ENCODE results near the gene SRI. TPM values are rescaled to one million over a fixed set of nuclear protein-coding genes. Genes with fewer than 3 reads are reported as not detected.

The SRI gene
- polyA plus RNA-seq, 1 of the 3 experiments (the other 2 are of a cell fraction), result 197 TPM

DNA sequence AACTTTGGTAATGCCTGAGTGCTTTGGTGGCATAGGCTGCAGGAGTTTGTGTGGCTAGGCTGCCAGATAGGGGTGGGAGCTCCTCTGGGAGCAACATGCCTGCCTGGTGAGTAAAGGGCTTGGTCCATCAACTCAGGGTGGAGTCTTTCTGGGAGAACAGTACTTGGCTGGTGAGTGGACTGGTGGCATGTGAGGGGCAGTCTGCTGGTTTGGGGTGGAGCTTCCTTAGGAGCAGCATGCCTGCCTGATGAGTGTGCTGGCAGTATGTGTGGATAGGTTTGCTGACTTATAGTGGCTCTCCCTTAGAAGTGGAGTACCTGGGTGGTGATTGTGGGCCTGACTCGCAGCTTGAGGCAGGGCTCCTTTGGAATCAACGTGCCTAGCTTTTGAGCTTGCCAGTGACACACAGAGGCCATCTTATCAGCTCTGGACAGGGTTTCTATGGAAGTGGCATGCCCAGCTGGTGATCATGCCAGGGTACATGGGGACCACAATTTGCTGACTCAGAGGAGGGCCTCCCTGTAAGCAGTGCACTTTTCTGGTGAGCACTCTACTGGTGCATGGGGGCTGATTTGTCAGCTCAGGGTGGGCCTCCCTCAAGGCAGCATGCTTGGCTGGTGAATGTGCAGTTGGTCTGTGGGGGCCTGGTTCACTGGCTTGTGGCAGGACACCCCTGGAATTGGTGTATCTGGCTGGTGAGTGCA is 35.0 kb upstream of the SRI start (continued):
- TF ChIP-seq, protein P1, sequence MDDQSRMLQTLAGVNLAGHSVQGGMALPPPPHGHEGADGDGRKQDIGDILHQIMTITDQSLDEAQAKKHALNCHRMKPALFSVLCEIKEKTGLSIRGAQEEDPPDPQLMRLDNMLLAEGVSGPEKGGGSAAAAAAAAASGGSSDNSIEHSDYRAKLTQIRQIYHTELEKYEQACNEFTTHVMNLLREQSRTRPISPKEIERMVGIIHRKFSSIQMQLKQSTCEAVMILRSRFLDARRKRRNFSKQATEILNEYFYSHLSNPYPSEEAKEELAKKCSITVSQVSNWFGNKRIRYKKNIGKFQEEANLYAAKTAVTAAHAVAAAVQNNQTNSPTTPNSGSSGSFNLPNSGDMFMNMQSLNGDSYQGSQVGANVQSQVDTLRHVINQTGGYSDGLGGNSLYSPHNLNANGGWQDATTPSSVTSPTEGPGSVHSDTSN (IDR thresholded peaks at IDR 0.05), result no peak
- TF ChIP-seq CHD2 (IDR thresholded peaks at IDR 0.05; ENCODE audit: low read length, partially characterized antibody) (no peak), TEAD4 (IDR thresholded peaks at IDR 0.05; ENCODE audit: borderline replicate concordance, insufficient read depth) (no peak), FOSL2 (IDR thresholded peaks at IDR 0.05; ENCODE audit: borderline replicate concordance, low read depth) (no peak), JUND (IDR thresholded peaks at IDR 0.05) (no peak), NRF1 (IDR thresholded peaks at IDR 0.05; ENCODE audit: low read depth, low read length) (no peak), EP300 (IDR thresholded peaks at IDR 0.05; ENCODE audit: borderline replicate concordance in 1 of 2, low read depth in 1 of 2, low read length in 1 of 2) (no peak)
- TF ChIP-seq, protein P2, sequence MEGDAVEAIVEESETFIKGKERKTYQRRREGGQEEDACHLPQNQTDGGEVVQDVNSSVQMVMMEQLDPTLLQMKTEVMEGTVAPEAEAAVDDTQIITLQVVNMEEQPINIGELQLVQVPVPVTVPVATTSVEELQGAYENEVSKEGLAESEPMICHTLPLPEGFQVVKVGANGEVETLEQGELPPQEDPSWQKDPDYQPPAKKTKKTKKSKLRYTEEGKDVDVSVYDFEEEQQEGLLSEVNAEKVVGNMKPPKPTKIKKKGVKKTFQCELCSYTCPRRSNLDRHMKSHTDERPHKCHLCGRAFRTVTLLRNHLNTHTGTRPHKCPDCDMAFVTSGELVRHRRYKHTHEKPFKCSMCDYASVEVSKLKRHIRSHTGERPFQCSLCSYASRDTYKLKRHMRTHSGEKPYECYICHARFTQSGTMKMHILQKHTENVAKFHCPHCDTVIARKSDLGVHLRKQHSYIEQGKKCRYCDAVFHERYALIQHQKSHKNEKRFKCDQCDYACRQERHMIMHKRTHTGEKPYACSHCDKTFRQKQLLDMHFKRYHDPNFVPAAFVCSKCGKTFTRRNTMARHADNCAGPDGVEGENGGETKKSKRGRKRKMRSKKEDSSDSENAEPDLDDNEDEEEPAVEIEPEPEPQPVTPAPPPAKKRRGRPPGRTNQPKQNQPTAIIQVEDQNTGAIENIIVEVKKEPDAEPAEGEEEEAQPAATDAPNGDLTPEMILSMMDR (IDR thresholded peaks at IDR 0.05), result no peak

DNA sequence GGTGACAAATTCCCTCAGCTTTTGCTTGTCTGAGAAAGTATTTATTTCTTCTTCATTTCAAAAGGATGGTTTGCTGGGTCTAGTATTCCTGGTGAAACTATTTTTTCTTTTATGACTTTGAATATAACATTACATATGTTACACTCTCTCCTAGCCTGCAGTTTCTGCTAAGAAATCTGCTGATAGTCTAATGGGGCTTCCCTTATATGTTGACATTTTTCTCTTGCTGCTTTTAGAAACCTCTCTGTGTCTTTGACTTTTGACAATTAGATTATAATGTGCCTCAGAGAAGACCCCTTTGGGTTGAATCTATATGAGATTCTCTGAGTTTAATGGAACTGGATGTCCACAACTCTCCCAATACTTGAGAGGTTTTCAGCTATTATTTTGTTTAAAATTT is 33.8 kb upstream of the SRI start:
- Histone ChIP-seq H3F3A (replicated peaks; ENCODE audit: insufficient read depth) (no peaks in the 10 kb centered on the region), H3K27ac (ENCODE audit: low read depth in 2 of 2, low read length in 1 of 2) (no peak overlapping the region), H3K9ac (no peak overlapping the region), H4K20me1 (ENCODE audit: insufficient read depth) (no peaks in the 10 kb centered on the region), H3K4me2 (no peak overlapping the region), H3K79me2 (ENCODE audit: insufficient read depth) (no peaks in the 10 kb centered on the region), H3K9me3 (peaks cover 7% of the 10 kb centered on the region; the same call in 1 of the 2 replicates), H3K27me3 (ENCODE audit: insufficient read depth) (no peaks in the 10 kb centered on the region), H2AFZ (ENCODE audit: low read depth) (no peak overlapping the region), H3K36me3 (replicated peaks in 1 of 2; ENCODE audit: control insufficient read depth in 1 of 2, insufficient read depth in 2 of 2, low read length in 1 of 2) (no peaks in the 10 kb centered on the region), H3K4me3 (ENCODE audit: low read depth in 2 of 2, low read length in 1 of 2) (no peak overlapping the region), H3K9me2 (no peaks in the 10 kb centered on the region), H3K4me1 (ENCODE audit: control insufficient read depth in 1 of 2, insufficient read depth in 2 of 2, low read depth in 1 of 2, low read length in 1 of 2) (no peaks in the 10 kb centered on the region)
- TF ChIP-seq FOXM1 (IDR thresholded peaks at IDR 0.05; ENCODE audit: low read depth), result no peak
- no peak for TF ChIP-seq MEF2A (IDR thresholded peaks at IDR 0.05; ENCODE audit: borderline replicate concordance, low read depth)
- TF ChIP-seq MXI1 (IDR thresholded peaks at IDR 0.05; ENCODE audit: low read depth, low read length), result no peak
- TF ChIP-seq SIN3A (IDR thresholded peaks at IDR 0.05; ENCODE audit: borderline replicate concordance, low read depth, low read length), result no peak
- no peak for TF ChIP-seq GATA2 (CRISPR knock-in tag; IDR thresholded peaks at IDR 0.05)
- no peak for TF ChIP-seq FOSL2 (IDR thresholded peaks at IDR 0.05; ENCODE audit: borderline replicate concordance, low read depth)
- TF ChIP-seq ELF1 (IDR thresholded peaks at IDR 0.05), result no peak
- TF ChIP-seq, protein P3, sequence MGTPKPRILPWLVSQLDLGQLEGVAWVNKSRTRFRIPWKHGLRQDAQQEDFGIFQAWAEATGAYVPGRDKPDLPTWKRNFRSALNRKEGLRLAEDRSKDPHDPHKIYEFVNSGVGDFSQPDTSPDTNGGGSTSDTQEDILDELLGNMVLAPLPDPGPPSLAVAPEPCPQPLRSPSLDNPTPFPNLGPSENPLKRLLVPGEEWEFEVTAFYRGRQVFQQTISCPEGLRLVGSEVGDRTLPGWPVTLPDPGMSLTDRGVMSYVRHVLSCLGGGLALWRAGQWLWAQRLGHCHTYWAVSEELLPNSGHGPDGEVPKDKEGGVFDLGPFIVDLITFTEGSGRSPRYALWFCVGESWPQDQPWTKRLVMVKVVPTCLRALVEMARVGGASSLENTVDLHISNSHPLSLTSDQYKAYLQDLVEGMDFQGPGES (IDR thresholded peaks at IDR 0.05; ENCODE audit: low read depth, low read length), result no peak
- ChIA-PET POLR2A (no interaction called here), CTCF (interaction anchor here (1.4 to 5.3 kb wide), 2 partner anchors 10 to 104 kb away, joined by 4 to 31 read pairs; no protein-coding TSS in a partner anchor)
- no peak for DNase-seq

Measured in SK-N-SH (cell line).